NB4 (cell line): ENCODE results near the gene TXNDC2.
A peak's percentile ranks its signal among the peaks of the same experiment; 100 is the strongest.
"Not testable (repeated sequence)": the region's sequence is repeated elsewhere in the genome, so short reads cannot be mapped to it uniquely, and the experiment has no call there.

Experiments used
- DNase-seq: peaks from one replicate; pipeline ENCODE4 v3.0.0; 2010; ENCODE audit warnings: low read depth
- H3K4me3 ChIP-seq: one replicate; pipeline ENCODE4 v1.5.1; 2011; ENCODE audit warnings: mild to moderate bottlenecking, low read depth, low read length, moderate library complexity
- CTCF ChIP-seq: IDR thresholded peaks from one replicate; pipeline ENCODE4 v1.5.1; 2012; ENCODE audit warnings: low read depth, low read length
- MYC ChIP-seq: IDR thresholded peaks from 2 replicates; pipeline ENCODE4 v1.6.1; 2011; ENCODE audit warnings: low read depth, low read length
- POLR2A ChIP-seq: IDR thresholded peaks from 2 replicates; pipeline ENCODE4 v1.6.1; 2011; ENCODE audit warnings: mild to moderate bottlenecking; ENCODE audit not compliant: insufficient read length; ENCODE audit errors: extremely low read depth
- TF ChIP-seq, protein P1 (sequence below): IDR thresholded peaks from 2 replicates; pipeline ENCODE4 v1.6.1; 2011; ENCODE audit warnings: low read depth, low read length

TXNDC2 gene

GRCh38 chr18:9905401-9905922 lies 19.7 kb downstream of the TXNDC2 start:
- H3K4me3 ChIP-seq = no peak overlapping the region
- peak; percentile 45 for DNase-seq

DNA sequence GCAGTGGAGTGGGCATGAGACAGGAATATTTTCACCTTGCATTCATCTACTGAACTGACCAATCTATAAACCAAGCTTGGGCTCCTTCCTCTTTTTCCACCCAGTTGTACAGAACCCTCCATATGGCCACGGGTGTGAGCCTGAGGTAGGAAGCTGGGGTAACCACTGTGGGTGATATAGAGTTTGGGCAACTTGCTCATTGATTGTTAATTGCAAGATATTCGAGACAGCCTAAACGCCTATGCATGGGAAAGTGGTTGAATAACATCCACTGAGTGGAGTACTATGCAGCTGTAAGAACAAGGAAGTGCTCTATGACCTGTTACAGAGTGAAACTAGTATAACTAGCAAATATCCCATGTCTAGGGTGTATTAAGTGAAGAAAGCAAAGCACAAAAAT lies 20.7 kb downstream of the TXNDC2 start:
- TF ChIP-seq MYC = no peak
- no peak for TF ChIP-seq CTCF
- TF ChIP-seq POLR2A = no peak
- TF ChIP-seq, protein P1, sequence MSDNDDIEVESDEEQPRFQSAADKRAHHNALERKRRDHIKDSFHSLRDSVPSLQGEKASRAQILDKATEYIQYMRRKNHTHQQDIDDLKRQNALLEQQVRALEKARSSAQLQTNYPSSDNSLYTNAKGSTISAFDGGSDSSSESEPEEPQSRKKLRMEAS = no peak
- DNase-seq = peak; percentile 88
- peak overlapping the region; percentile 1 for H3K4me3 ChIP-seq

More at GRCh38 chr18:9905401-9905922, 19.7 kb downstream of the TXNDC2 start:
- TF ChIP-seq CTCF (no peak), POLR2A (no peak), MYC (no peak)
- TF ChIP-seq, protein P1 = no peak

GRCh38 chr18:9907867-9908266 lies 22.1 kb downstream of the TXNDC2 start:
- TF ChIP-seq MYC (no peak), CTCF (no peak), POLR2A (no peak)
- TF ChIP-seq, protein P1 = no peak
- H3K4me3 ChIP-seq = no peak overlapping the region
- no peak for DNase-seq

DNA sequence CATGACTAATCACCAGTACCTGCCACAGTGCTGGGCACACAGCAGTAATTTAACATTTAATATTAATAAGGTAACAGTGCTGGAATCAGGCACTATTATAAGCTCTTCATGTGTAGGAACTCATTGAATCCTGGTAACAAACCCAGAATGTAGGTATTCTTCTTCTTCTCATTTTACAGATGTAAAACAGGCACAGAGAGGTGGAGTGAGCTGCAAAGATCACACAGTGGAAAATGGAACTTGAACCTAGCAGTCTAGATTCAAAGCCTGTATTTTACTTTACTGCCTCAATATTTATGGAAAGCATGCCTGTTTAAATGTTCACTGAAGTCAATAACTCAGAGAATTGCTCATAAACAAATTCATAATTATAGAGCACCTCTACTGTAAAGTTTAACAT lies 24.3 kb downstream of the TXNDC2 start:
- TF ChIP-seq POLR2A (no peak), CTCF (no peak), MYC (no peak)
- TF ChIP-seq, protein P1 = no peak
- no peak overlapping the region for H3K4me3 ChIP-seq
- DNase-seq = no peak

DNA sequence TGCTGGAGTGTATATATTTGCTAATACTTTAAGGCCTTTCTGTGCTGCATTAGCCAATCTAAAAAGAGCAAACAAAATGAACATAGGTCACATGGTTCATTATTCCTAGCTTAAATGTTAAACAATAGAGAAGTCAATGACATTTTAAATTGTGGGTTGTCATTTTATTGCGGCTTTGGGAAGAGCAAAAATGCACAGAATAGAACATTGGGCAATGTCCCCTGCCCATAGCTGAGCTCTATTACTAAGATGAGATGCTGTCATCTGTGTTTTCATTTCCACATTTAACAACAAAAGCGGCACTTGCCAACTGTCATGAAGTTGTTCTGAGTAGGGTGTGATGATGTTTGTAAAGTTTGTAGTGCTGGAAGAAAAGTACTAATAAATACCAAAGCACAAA lies 24.9 kb downstream of the TXNDC2 start:
- no peak for DNase-seq
- TF ChIP-seq, protein P1 = no peak
- no peak for TF ChIP-seq MYC
- H3K4me3 ChIP-seq = no peak overlapping the region

DNA sequence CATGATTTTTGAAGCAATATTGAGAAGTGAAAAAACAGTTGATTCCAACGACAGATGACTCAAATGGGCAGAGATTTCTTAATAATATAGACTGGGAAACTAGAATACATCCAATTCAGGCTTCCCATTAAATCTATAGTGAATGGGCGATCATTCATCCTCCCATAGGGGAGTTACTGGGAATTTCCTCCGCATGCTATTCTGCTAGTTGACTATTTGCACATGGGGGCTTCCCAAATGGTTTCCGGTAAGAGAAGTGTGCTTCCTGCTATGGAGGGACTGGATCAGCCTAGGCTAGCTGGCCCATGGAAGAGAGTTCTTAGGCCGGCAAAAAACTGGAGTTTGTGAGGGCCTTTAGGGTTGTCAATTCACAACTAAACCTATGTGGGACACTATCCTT lies 25.5 kb downstream of the TXNDC2 start:
- no peak for TF ChIP-seq CTCF
- no peak for TF ChIP-seq POLR2A
- TF ChIP-seq, protein P1 = no peak
- TF ChIP-seq MYC = no peak
- no peak for DNase-seq
- no peak overlapping the region for H3K4me3 ChIP-seq

GRCh38 chr18:9912285-9912684 lies 26.5 kb downstream of the TXNDC2 start:
- not testable (repeated sequence) for DNase-seq, H3K4me3 ChIP-seq
